Large intestine (tissue), 3 donors: ENCODE data around the gene NUDCD2. TPM values are rescaled to one million over a fixed set of nuclear protein-coding genes. Genes with fewer than 3 reads are reported as not detected.
"Not testable (repeated sequence)": the region's sequence is repeated elsewhere in the genome, so short reads cannot be mapped to it uniquely, and the experiment has no call there.

Source experiments
- DNase-seq, 2 donors: peaks; one replicate each; pipeline versions ENCODE4 v3.0.0 to v3.0.0-alpha.2; 2013
- H3K27ac ChIP-seq: one replicate; pipeline ENCODE4 v1.5.1; 2013; ENCODE audit warnings: low read length
- H3K27me3 ChIP-seq: 2 replicates; pipeline ENCODE4 v1.6.1; 2013; ENCODE audit warnings: low read length; ENCODE audit not compliant: control insufficient read depth, insufficient read depth
- H3K36me3 ChIP-seq: 2 replicates; pipeline ENCODE4 v1.6.1; 2013; ENCODE audit warnings: low read length; ENCODE audit not compliant: control insufficient read depth, insufficient read depth
- H3K4me1 ChIP-seq: one replicate; pipeline ENCODE4 v1.6.1; 2013; ENCODE audit warnings: low read length; ENCODE audit not compliant: control insufficient read depth, insufficient read depth
- H3K4me3 ChIP-seq: one replicate; pipeline ENCODE4 v1.5.1; 2013; ENCODE audit warnings: low read length
- H3K9me3 ChIP-seq: one replicate; pipeline ENCODE4 v1.6.1; 2013; ENCODE audit warnings: mild to moderate bottlenecking, low read depth, low read length, moderate library complexity; ENCODE audit not compliant: control insufficient read depth
- WGBS: methylation state at CpG from one replicate; pipeline ENCODE4 v1.1.5; 2013; ENCODE audit warnings: low lambda C conversion rate; ENCODE audit not compliant: insufficient coverage; 5-methylcytosine and 5-hydroxymethylcytosine counted together
- polyA plus RNA-seq: library from polyadenylated mRNA; unstranded; fragments of 120-200 nt; gene quantifications from one replicate; pipeline ENCODE4 v1.2.1, GENCODE V29; 2013

Gene NUDCD2
- polyA plus RNA-seq, 1 donor: 24.9 TPM

DNA sequence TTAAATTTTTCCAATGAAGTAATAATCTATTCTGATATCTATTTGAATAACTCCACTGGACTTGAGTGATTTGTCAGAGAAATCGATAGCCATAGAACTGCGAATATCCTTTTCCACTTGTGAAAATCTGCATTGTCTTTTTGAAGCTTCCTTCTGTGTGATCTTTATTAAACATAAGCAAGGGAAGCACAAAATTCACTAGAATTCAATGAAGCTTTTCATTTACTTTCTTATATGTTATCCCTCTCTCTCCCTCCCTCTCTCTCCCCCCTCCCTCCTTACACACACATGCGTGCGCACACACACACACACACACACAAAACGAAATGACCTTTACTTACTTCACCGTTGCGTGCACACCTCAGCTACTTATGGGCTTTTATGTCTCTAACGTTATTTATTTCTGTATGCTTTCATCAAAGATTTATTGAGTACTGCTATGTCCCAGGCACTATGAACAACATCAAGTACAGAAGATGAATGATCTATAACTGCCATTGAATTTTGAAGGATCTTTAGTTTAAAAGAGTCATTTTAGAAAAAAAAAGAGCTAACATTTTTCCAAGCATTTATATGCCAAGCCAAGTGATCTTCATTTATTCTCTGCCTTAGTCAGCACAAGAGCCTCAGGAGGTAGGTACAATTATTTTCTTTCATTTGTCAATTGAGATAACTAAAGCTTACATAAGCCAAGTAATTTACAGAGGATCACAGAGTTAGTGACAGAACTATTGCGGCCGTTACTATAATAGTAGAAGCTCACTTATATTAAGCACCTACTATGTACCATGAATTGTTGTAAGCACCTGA, 55.3 kb downstream of the NUDCD2 start:
- WGBS: 68% methylated on average over 5 of the region's 10 CpGs
- no peaks in the 10 kb centered on the region for H3K9me3 ChIP-seq
- H3K4me3 ChIP-seq: no peak overlapping the region
- no peaks in the 10 kb centered on the region for H3K27me3 ChIP-seq
- H3K4me1 ChIP-seq: peaks cover 3% of the 10 kb centered on the region
- H3K27ac ChIP-seq: no peak overlapping the region
- H3K36me3 ChIP-seq: no peaks in the 10 kb centered on the region
- DNase-seq: no peak

DNA sequence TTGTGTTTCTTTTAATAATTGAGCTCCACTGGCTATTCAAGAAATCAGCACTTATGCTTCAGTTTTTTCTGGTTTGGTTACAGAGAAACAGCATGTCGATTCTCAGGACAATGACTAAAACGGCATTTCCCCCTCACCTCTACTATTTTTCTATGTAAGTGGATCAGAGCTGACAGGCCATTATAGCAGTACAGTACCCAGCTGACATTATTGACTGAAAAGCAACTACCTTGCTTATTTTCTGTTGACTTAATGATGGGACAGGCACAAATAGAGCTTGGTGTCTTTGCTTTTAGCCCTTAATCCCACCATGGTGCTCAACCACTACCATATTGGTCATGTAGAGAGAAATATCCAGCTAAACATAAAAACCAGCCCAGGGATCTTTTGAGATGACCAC, 57.9 kb downstream of the NUDCD2 start:
- Histone ChIP-seq H3K27me3 (no peaks in the 10 kb centered on the region), H3K9me3 (no peaks in the 10 kb centered on the region), H3K4me3 (no peak overlapping the region), H3K27ac (no peak overlapping the region), H3K4me1 (peaks cover 7% of the 10 kb centered on the region), H3K36me3 (no peaks in the 10 kb centered on the region)
- no CpG with 5 or more reads among the region's 2 CpGs for WGBS
- no peak for DNase-seq

DNA sequence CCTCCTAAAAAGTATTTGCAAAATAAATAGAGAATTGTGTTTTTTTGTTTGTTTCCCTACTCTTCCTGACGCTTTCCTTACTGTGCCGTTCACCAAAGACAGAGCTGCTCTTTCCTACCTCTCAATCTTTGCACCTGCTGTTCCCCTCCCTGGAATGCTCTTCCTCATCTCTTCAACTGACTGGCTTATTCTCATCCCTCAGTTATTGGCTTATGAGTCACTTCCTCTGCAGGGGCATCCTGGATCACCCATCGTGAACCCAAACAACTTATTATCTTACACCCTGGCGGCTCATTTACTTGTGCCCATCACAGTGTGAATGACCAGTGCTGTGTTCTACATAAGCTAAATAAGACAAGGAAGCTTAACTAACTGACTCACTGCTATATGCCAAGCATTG, 58.6 kb downstream of the NUDCD2 start:
- no peak overlapping the region for H3K4me3 ChIP-seq
- no peak for DNase-seq
- H3K27me3 ChIP-seq: no peaks in the 10 kb centered on the region
- no peaks in the 10 kb centered on the region for H3K9me3 ChIP-seq
- no peaks in the 10 kb centered on the region for H3K36me3 ChIP-seq
- H3K4me1 ChIP-seq: peaks cover 11% of the 10 kb centered on the region
- H3K27ac ChIP-seq: no peak overlapping the region
- 100% methylated on average over 2 of the region's 4 CpGs for WGBS

DNA sequence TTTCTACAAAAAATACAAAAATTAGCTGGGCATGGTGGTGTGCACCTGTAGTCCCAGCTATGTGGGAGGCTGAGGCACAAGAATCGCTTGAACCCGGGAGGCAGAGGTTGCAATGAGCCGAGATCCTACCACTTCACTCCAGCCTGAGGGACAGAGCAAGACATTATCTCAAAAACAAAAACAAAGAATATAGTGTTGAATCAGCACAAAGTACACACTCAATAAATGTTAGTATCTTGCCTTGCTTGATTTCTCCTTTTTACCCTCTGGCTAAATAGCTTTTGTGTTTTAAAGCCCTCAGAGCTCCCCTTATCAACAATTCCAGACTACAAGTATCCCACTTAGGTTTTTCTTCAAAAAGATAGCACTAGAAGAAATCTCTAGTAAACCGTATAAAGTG, 60.0 kb downstream of the NUDCD2 start:
- Histone ChIP-seq H3K4me3 (no peak overlapping the region), H3K4me1 (peaks cover 11% of the 10 kb centered on the region), H3K9me3 (no peaks in the 10 kb centered on the region), H3K27me3 (no peaks in the 10 kb centered on the region), H3K27ac (no peak overlapping the region), H3K36me3 (no peaks in the 10 kb centered on the region)
- 100% methylated on average over 1 of the region's 4 CpGs for WGBS
- DNase-seq: no peak

DNA sequence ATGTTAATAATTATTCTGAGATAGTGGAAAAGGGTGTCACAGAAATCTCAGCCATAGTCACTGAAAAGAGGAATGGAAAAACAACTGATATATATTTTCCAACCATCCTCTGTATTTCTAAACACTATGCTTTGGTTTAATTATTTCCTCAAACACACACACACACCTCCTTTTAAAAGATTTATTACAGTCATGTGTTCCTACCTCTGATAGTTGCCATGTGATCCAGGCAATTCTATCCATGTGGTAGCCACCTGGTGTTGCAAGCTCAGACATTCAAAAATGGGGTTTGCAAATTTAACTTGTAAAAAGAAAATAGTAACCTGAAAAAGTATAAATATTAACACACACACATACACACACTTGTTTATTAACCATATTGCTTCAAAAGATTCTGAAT, 62.5 kb downstream of the NUDCD2 start:
- Histone ChIP-seq H3K4me3 (no peak overlapping the region), H3K36me3 (no peaks in the 10 kb centered on the region), H3K27me3 (no peaks in the 10 kb centered on the region), H3K27ac (peak overlapping the region; percentile 70), H3K4me1 (peaks cover 11% of the 10 kb centered on the region), H3K9me3 (peaks cover 3% of the 10 kb centered on the region)
- DNase-seq: peak; percentile 63 to 83

DNA sequence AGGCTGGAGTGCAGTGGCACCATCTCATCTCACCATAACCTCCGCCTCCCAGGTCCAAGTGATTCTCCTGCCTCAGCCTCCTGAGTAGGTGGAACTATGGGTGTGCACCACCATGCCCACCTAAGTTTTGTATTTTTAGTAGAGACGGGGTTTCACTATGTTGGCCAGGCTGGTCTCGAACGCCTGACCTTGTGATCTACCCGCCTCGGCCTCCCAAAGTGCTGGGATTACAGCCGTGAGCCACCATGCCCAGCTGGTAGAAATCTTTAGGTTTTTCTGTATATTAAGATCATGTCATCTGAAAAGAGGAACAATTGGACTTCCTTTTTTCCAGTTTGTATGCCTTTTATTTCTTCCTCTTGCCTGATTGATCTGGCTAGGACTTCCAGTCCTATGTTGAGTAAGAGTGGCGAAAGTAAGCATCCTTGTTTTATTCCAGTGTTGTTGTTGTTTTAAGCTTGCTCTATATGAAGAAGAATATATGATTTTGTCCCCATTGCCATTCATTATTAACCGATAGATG, 63.0 kb downstream of the NUDCD2 start:
- H3K4me3 ChIP-seq, H3K36me3 ChIP-seq, H3K9me3 ChIP-seq, DNase-seq, H3K27me3 ChIP-seq: not testable (repeated sequence)
- peaks cover 11% of the 10 kb centered on the region for H3K4me1 ChIP-seq
- WGBS: no CpG with 5 or more reads among the region's 9 CpGs
- peak overlapping the region; percentile 70 for H3K27ac ChIP-seq

Other genes starting within 250 kb of the NUDCD2 start
- 354 TPM for gene CCNG1, start 22.5 kb downstream of the NUDCD2 start, polyA plus RNA-seq
- 10.0 TPM for gene HMMR, start 530 bp upstream of the NUDCD2 start, polyA plus RNA-seq
- gene MAT2B, start 45.5 kb upstream of the NUDCD2 start, polyA plus RNA-seq: 101 TPM